Measurements from ENCODE around the gene DUSP3. TPM values are rescaled to one million over a fixed set of nuclear protein-coding genes. Genes with fewer than 3 reads are reported as not detected.

DUSP3 gene
- 54.6 TPM for total RNA-seq (ENCODE audit: unreplicated experiment)
- long read RNA-seq, full-length matches to known transcripts: 20 of 22 reads
- long read RNA-seq, partial matches to known transcripts: 0 of 22 reads
- long read RNA-seq, other reads (novel, unspliced or antisense): 2 of 22 reads

GRCh38 chr17:43778337-43779144 is at the start of gene DUSP3:
DUSP3 (minus strand) TSS chr17:43778977; CDS start chr17:43778924, 53 bp downstream.
- peak; percentile 95 for DNase-seq
- Mint-ChIP-seq H3K27me3 (ENCODE audit: unreplicated experiment) (peaks cover 1% of the 10 kb centered on the region), H3K9me3 (ENCODE audit: unreplicated experiment) (peaks cover 7% of the 10 kb centered on the region), H3K4me1 (ENCODE audit: low read depth, unreplicated experiment) (peaks cover 12% of the 10 kb centered on the region), H3K4me3 (ENCODE audit: unreplicated experiment) (peak within 1 kb of the TSS; percentile 88), H3K27ac (ENCODE audit: unreplicated experiment) (peak within 1 kb of the TSS; percentile 90), H3K36me3 (ENCODE audit: unreplicated experiment) (no peaks in the 10 kb centered on the region)
- TF ChIP-seq CTCF (IDR thresholded peaks at IDR 0.05; ENCODE audit: partially characterized antibody, unreplicated experiment): peak; percentile 10

GRCh38 chr17:43827596-43827995 is 48.8 kb upstream of the DUSP3 start:
- H3K36me3 Mint-ChIP-seq (ENCODE audit: unreplicated experiment): no peaks in the 10 kb centered on the region
- no peak overlapping the region for H3K27ac Mint-ChIP-seq (ENCODE audit: unreplicated experiment)
- H3K4me3 Mint-ChIP-seq (ENCODE audit: unreplicated experiment): no peak overlapping the region
- peaks cover 7% of the 10 kb centered on the region for H3K9me3 Mint-ChIP-seq (ENCODE audit: unreplicated experiment)
- peaks cover 2% of the 10 kb centered on the region for H3K27me3 Mint-ChIP-seq (ENCODE audit: unreplicated experiment)
- peaks cover 9% of the 10 kb centered on the region for H3K4me1 Mint-ChIP-seq (ENCODE audit: low read depth, unreplicated experiment)
- TF ChIP-seq CTCF (IDR thresholded peaks at IDR 0.05; ENCODE audit: partially characterized antibody, unreplicated experiment): no peak
- no peak for DNase-seq

GRCh38 chr17:43826206-43826605 is 47.4 kb upstream of the DUSP3 start:
- no peak for TF ChIP-seq CTCF (IDR thresholded peaks at IDR 0.05; ENCODE audit: partially characterized antibody, unreplicated experiment)
- H3K27me3 Mint-ChIP-seq (ENCODE audit: unreplicated experiment): peaks cover 2% of the 10 kb centered on the region
- no peaks in the 10 kb centered on the region for H3K36me3 Mint-ChIP-seq (ENCODE audit: unreplicated experiment)
- H3K4me1 Mint-ChIP-seq (ENCODE audit: low read depth, unreplicated experiment): peaks cover 12% of the 10 kb centered on the region
- H3K4me3 Mint-ChIP-seq (ENCODE audit: unreplicated experiment): no peak overlapping the region
- DNase-seq: no peak
- no peak overlapping the region for H3K27ac Mint-ChIP-seq (ENCODE audit: unreplicated experiment)
- H3K9me3 Mint-ChIP-seq (ENCODE audit: unreplicated experiment): peaks cover 7% of the 10 kb centered on the region

GRCh38 chr17:43825567-43825966 is 46.8 kb upstream of the DUSP3 start:
- peaks cover 10% of the 10 kb centered on the region for H3K4me1 Mint-ChIP-seq (ENCODE audit: low read depth, unreplicated experiment)
- H3K36me3 Mint-ChIP-seq (ENCODE audit: unreplicated experiment): no peaks in the 10 kb centered on the region
- peaks cover 3% of the 10 kb centered on the region for H3K9me3 Mint-ChIP-seq (ENCODE audit: unreplicated experiment)
- H3K27ac Mint-ChIP-seq (ENCODE audit: unreplicated experiment): no peak overlapping the region
- no peak for TF ChIP-seq CTCF (IDR thresholded peaks at IDR 0.05; ENCODE audit: partially characterized antibody, unreplicated experiment)
- DNase-seq: no peak
- H3K27me3 Mint-ChIP-seq (ENCODE audit: unreplicated experiment): peaks cover 2% of the 10 kb centered on the region
- no peak overlapping the region for H3K4me3 Mint-ChIP-seq (ENCODE audit: unreplicated experiment)
